HG03139 (cell line): ENCODE results near the gene ZNF319.

Source experiments
- ATAC-seq: cut with Tn5 transposase; IDR thresholded peaks from one replicate; pipeline ENCODE4 v1.9.1; 2021; ENCODE audit not compliant: unreplicated experiment

The ZNF319 gene

DNA sequence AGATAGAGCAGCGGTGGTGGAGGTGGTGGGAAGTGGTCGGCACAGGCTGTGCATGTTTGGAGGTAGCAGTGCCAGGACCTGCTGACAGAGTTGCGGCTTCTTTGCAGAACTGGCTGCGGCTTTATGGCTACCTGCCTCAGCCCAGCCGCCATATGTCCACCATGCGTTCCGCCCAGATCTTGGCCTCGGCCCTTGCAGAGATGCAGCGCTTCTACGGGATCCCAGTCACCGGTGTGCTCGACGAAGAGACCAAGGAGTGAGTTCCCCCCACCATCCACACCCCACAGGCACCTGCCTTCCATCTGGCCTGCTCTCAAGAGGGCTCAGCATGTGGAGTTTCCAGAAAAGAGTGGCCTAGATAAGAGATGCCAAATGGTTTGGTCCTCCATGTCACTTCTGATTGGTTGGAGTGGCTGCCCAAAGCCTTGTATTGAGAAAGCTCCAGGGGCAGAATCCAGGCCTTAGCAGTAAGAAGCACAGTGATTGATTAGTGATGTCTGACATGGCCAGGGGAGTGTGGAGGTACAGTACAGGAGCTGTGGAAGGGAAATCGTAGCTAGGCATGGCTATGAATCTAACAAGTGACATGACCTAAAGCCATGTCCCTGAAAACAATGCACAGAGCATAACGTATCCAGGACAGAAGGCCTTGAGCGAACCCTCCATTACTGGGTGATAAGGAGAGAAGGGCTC is 37.0 kb upstream of the ZNF319 start:
- no peak for ATAC-seq

GRCh38 chr16:58036943-58037342 is 36.5 kb upstream of the ZNF319 start:
- no peak for ATAC-seq

GRCh38 chr16:58035356-58036170 is 35.1 kb upstream of the ZNF319 start:
- ATAC-seq = no peak

DNA sequence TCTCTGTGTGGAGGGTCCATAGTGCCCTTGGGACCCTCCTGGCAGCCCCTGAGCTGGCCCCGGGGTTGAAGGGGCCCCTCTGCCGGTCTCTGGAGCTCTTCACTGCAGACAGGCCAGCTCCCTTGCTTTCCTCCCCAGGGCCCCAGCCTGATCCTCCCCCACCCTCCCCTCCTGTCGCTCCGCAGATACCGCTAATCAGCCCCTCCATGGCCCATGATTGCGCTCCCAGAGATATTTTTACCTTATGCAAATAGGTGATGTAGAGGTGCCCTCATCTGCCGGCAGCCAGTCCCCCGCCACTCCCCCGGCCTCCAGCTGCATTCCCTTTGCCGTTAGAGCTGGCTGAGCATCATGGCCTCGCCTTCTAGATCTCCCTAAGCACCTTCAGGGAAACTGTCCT is 34.3 kb upstream of the ZNF319 start:
- no peak for ATAC-seq

DNA sequence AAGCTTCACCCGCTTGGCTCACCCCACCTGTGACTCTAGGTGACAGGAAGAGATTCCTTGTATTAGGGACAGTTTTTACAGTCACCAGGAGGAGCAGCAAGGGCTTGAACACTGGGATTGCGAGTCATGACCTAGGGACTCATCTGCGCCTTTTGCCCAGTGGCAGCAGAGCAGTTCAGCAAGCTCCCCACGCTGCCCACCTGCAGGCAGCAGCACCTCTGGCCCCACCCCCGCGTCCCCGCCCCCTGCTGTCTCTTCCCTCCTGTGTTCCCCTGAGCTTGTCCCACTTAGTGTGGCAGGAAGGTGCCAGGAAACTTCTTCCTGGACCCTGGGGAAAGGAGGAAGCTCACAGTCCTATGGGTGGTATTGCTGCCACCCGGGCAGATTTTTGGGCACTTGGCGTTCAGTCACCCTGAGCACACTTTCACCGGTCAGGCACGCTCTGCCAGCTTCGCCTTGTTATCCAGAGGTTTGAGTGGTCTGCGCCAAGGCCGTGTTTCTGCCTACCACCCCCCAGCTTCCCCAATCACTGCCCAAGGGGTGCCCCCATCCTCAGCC is 33.7 kb upstream of the ZNF319 start:
- no peak for ATAC-seq

GRCh38 chr16:58032710-58033293 is 32.3 kb upstream of the ZNF319 start:
- no peak for ATAC-seq

DNA sequence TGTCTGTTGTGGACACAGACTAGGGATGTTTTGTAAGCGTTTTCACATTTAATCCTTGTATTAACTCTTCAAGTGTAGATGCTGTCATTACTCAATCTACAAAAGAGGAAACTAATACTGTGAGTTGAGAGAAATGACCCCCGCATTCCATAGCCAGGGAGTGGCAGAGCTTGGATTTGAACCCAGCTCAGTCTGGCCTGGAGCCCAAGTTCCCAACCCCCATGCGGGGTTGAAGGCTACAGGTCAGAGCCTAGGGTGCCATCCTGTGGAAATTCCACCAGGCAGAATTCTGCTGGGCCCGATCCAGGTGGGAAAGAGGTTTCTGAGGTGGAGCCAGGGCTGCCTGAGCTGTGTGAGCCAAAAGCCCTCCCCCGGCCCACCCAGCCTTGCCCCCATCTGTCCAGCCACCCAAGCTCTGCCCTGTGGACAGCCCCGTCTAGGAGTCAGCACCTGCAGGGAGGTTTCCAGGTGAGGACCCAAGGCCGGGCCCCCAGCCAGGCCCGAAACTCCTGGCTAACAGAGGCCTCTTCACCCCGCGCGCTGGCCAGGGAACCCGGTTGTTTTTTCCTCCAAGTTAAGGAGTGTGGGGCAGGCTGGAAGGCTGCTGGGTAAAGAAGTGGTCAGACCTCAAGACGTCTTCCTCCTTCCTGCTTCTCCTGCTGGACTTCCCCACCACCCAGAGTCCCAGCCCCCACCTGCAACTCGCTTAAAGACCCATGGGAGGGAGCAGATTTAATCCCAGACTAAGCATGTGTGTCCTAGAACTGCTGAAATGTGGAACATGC is 30.7 kb upstream of the ZNF319 start:
- no peak for ATAC-seq

DNA sequence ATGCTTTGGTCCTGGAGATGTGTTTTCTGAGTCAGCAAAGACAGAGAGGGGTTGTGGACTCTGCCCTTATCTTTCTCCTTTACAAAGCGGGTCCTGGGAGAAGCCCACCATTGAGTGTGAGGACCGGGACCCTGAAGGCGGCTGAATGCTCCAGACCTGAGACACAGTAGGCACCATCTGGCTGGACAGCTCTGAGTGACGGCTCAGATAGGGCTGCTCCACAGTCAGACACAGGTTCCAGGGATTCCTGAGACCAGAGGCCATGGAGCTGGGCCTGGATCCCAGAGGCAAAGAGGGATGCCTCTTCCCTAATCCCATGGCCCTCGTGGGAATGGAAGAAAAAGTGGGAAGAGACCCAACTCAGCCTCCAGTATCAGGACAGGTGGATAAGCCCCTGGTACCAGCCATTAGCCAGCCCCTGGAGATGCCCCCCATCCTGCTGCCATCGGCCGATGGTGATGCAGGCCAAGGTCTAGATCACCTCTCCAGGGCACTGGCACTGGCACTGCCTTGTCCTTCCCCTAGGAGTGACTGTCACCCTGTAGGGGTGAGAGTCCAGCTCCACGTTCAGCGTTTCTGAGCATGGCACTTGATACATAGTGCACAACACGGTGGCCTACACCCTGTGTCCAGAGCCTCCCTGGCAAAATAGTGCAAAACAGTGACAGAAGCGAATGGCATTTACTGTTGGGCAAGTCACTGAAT is 29.8 kb upstream of the ZNF319 start:
- ATAC-seq = no peak

GRCh38 chr16:58029410-58029809 is 28.9 kb upstream of the ZNF319 start:
- ATAC-seq = no peak

DNA sequence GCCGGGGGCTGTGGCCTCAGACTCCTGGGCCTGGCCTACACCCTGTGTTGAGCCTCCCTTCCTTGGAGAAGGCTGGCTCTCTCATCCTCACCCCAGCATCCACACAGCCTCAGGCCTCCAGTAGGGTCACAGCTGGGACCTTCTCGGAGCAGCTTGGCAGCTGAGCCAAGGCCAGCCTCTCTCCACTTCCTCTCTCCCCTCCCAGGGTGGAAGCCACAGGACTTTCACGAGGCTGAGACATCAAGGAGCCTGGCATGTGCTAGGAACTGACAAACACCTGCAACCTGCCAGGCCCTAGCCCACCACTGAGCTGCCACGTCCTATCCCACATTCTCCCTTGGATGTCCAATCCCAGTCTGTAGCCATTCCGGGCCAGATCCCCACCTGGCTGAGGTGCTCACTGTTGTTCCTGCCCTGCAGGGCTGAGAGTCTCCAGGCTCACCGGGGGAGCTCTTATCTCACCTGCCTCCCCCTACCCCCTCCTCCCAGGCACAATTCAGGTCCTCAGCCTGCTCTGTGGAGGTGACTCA is 28.1 kb upstream of the ZNF319 start:
- ATAC-seq = no peak

DNA sequence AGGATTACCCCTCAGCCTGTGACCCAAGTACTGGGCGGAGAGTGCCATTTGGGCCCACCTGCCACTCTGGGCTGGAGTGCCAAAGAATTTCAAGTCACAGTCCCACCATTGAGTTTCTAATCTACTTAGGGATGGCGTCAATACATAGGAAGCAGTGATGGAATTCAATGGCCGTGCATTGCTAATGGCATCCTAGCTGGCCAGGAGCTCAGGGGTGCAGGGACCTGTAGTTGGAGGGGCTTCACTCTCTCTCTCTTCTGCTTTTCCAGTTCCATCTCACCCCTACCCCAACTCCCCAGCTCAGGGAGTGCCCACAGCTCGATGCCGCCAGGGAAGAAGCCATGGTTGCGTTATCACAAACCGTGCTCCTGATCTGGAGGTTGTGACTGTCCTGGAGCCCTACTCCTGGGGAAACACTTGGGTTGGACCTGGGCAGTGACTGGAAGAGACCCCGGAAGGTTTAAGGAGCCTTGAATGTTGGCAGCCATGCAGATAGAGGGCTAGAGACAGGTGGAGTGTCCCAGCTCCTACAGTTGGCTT is 27.5 kb upstream of the ZNF319 start:
- no peak for ATAC-seq

DNA sequence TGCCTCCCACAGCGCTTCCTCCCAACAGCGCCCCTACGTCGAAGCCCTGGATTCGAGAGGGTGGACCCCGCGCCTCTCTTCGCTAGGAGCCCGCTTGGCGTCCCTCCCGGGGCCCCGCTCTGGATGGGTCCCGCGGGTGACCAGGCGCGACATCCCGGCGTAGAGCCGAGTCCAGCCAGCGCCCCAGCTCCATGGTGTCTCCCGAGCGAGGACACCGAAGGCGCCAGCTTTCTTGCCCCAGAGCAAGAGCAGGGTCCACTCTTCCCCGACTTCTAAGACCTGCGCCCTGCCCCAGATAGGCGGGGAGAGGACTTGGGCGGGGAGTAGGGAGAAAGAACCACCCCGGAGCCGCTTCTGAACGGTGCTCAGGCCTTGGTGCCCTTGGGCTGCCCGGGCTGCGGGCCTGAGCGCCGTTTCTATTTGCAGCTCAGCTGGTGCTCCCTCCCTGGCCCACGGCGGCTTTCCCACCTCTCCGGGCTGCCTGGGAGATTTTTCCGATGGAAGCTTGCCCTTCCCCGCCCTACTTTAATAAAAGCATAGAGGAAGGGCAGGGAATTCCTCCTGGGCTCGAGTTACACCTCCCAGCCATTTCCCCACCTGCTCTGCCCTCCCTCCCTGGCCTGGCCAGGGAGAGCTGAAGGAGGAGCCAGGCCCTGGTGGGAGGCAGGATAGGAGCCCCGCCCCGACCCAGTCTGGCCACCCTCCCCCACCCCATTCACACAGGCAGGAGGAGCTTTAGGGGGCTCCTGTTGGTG is 26.9 kb upstream of the ZNF319 start:
- ATAC-seq = no peak

GRCh38 chr16:58026705-58027160 is 26.3 kb upstream of the ZNF319 start:
- no peak for ATAC-seq

GRCh38 chr16:58026139-58026704 is 25.8 kb upstream of the ZNF319 start:
- peak; percentile 18 for ATAC-seq

- ATAC-seq = peak; percentile 47
Observed at GRCh38 chr16:58025351-58026138, 25.1 kb upstream of the ZNF319 start, which contains the start of gene MMP15. MMP15 (plus strand) TSS chr16:58025754; CDS start chr16:58026351, 597 bp downstream.

GRCh38 chr16:58024486-58025350 is 24.2 kb upstream of the ZNF319 start:
- ATAC-seq = no peak
